Panc1 (cell line): ENCODE measurements around the gene ASF1B.

ENCODE experiments used
- POLR2AphosphoS5 ChIP-seq: IDR thresholded peaks from 2 replicates; pipeline ENCODE4 v1.6.1; 2012; ENCODE audit warnings: mild to moderate bottlenecking, low read depth, low read length, moderate library complexity
- TF ChIP-seq, protein P1 (sequence below): fragments of 450-650 bp; IDR thresholded peaks from 2 replicates; pipeline ENCODE4 v1.5.1; 2017; ENCODE audit warnings: mild to moderate bottlenecking
- TF ChIP-seq, protein P2 (sequence below), 2 experiments: IDR thresholded peaks; 2 replicates each; pipeline ENCODE4 v1.6.1; 2011 to 2012; ENCODE audit warnings: low read depth in 2 of 2, control low read depth in 1 of 2, low read length in 1 of 2, mild to moderate bottlenecking in 1 of 2, moderate library complexity in 1 of 2; ENCODE audit not compliant: insufficient read depth in 1 of 2

DNA sequence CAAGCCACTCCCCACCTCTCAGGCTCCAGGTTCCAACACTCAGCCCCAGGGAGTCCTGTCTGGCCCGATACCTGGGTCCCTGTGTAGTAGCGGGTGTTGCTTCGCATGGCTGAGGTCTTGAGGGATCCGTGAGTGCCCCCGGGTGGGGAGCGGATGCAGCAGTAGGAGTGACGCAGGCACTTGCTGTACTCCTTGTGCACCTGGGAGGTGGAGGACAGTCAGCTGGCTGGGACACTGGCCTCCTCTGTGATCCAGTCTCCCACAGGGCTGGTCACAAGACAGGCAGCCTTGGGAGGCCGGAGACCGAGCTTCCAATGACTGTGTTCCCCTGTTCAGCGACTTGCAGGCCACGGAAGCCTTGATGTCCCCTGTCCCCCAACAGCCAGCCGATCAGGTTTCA is 16.3 kb upstream of the ASF1B start:
- TF ChIP-seq, protein P1, sequence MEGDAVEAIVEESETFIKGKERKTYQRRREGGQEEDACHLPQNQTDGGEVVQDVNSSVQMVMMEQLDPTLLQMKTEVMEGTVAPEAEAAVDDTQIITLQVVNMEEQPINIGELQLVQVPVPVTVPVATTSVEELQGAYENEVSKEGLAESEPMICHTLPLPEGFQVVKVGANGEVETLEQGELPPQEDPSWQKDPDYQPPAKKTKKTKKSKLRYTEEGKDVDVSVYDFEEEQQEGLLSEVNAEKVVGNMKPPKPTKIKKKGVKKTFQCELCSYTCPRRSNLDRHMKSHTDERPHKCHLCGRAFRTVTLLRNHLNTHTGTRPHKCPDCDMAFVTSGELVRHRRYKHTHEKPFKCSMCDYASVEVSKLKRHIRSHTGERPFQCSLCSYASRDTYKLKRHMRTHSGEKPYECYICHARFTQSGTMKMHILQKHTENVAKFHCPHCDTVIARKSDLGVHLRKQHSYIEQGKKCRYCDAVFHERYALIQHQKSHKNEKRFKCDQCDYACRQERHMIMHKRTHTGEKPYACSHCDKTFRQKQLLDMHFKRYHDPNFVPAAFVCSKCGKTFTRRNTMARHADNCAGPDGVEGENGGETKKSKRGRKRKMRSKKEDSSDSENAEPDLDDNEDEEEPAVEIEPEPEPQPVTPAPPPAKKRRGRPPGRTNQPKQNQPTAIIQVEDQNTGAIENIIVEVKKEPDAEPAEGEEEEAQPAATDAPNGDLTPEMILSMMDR = no peak
- TF ChIP-seq, protein P2, sequence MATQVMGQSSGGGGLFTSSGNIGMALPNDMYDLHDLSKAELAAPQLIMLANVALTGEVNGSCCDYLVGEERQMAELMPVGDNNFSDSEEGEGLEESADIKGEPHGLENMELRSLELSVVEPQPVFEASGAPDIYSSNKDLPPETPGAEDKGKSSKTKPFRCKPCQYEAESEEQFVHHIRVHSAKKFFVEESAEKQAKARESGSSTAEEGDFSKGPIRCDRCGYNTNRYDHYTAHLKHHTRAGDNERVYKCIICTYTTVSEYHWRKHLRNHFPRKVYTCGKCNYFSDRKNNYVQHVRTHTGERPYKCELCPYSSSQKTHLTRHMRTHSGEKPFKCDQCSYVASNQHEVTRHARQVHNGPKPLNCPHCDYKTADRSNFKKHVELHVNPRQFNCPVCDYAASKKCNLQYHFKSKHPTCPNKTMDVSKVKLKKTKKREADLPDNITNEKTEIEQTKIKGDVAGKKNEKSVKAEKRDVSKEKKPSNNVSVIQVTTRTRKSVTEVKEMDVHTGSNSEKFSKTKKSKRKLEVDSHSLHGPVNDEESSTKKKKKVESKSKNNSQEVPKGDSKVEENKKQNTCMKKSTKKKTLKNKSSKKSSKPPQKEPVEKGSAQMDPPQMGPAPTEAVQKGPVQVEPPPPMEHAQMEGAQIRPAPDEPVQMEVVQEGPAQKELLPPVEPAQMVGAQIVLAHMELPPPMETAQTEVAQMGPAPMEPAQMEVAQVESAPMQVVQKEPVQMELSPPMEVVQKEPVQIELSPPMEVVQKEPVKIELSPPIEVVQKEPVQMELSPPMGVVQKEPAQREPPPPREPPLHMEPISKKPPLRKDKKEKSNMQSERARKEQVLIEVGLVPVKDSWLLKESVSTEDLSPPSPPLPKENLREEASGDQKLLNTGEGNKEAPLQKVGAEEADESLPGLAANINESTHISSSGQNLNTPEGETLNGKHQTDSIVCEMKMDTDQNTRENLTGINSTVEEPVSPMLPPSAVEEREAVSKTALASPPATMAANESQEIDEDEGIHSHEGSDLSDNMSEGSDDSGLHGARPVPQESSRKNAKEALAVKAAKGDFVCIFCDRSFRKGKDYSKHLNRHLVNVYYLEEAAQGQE (IDR thresholded peaks at IDR 0.05; ENCODE audit: insufficient read depth in 1 of 2, low read depth in 2 of 2, low read length in 1 of 2) = no peak
- TF ChIP-seq POLR2AphosphoS5 = no peak
